Duodenal mucosa (tissue), 2 donors: ENCODE measurements around the gene UBAC2.
"Not testable (repeated sequence)": the region's sequence is repeated elsewhere in the genome, so short reads cannot be mapped to it uniquely, and the experiment has no call there.

Source experiments
- H3K27ac ChIP-seq: one replicate; pipeline ENCODE4 v1.7.0; 2013; ENCODE audit warnings: low read depth, low read length
- H3K27me3 ChIP-seq, 2 donors: one replicate each; pipeline ENCODE4 v1.7.0; 2013; ENCODE audit warnings: low read length in 2 of 2, control low read depth in 1 of 2; ENCODE audit not compliant: insufficient read depth in 2 of 2, control insufficient read depth in 1 of 2
- H3K36me3 ChIP-seq, 2 donors: one replicate each; pipeline ENCODE4 v1.7.0; 2013; ENCODE audit warnings: low read length in 2 of 2, control low read depth in 1 of 2; ENCODE audit not compliant: insufficient read depth in 2 of 2, control insufficient read depth in 1 of 2
- H3K4me1 ChIP-seq, 2 donors: one replicate each; pipeline ENCODE4 v1.7.0; 2013; ENCODE audit warnings: low read length in 2 of 2, control low read depth in 1 of 2; ENCODE audit not compliant: insufficient read depth in 2 of 2, control insufficient read depth in 1 of 2
- H3K4me3 ChIP-seq, 2 donors: one replicate each; pipeline ENCODE4 v1.7.0; 2013; ENCODE audit warnings: low read length in 2 of 2, low read depth in 1 of 2
- H3K9ac ChIP-seq, 2 donors: one replicate each; pipeline ENCODE4 v1.7.0; 2013; ENCODE audit warnings: low read length in 2 of 2, low read depth in 1 of 2
- H3K9me3 ChIP-seq, 2 donors: one replicate each; pipeline ENCODE4 v1.7.0; 2013; ENCODE audit warnings: low read length in 2 of 2, control low read depth in 1 of 2; ENCODE audit not compliant: control insufficient read depth in 1 of 2

Gene UBAC2

GRCh38 chr13:99385161-99385560 is 184.5 kb downstream of the UBAC2 start:
- no peaks in the 10 kb centered on the region for H3K9me3 ChIP-seq

GRCh38 chr13:99385940-99386339 is 185.3 kb downstream of the UBAC2 start:
- H3K36me3 ChIP-seq, result peaks cover 5 to 31% of the 10 kb centered on the region in 2 donors
- H3K27me3 ChIP-seq, result no peaks in the 10 kb centered on the region
- no peak overlapping the region for H3K9ac ChIP-seq
- H3K9me3 ChIP-seq, result no peaks in the 10 kb centered on the region
- H3K4me3 ChIP-seq, result no peak overlapping the region
- no peak overlapping the region for H3K27ac ChIP-seq
- peaks cover 8% of the 10 kb centered on the region in 2 donors for H3K4me1 ChIP-seq

More at GRCh38 chr13:99385161-99385560, 184.5 kb downstream of the UBAC2 start:
- peaks cover 5 to 38% of the 10 kb centered on the region in 2 donors for H3K36me3 ChIP-seq
- no peak overlapping the region for H3K9ac ChIP-seq
- no peak overlapping the region for H3K4me3 ChIP-seq
- no peak overlapping the region for H3K27ac ChIP-seq
- H3K4me1 ChIP-seq, result peaks cover 8 to 13% of the 10 kb centered on the region in 2 donors
- no peaks in the 10 kb centered on the region for H3K27me3 ChIP-seq

- Histone ChIP-seq H3K4me1 (peaks cover 5 to 8% of the 10 kb centered on the region in 2 donors), H3K36me3 (peaks cover 5 to 27% of the 10 kb centered on the region in 2 donors), H3K9me3 (no peaks in the 10 kb centered on the region), H3K27ac (no peak overlapping the region), H3K9ac (no peak overlapping the region), H3K27me3 (no peaks in the 10 kb centered on the region), H3K4me3 (no peak overlapping the region)
These were observed 185.8 kb downstream of the UBAC2 start for GRCh38 chr13:99386495-99386894.

GRCh38 chr13:99386911-99387788 is 186.5 kb downstream of the UBAC2 start:
- Histone ChIP-seq H3K36me3 (peaks cover 5 to 27% of the 10 kb centered on the region in 2 donors), H3K4me1 (peaks cover 5 to 8% of the 10 kb centered on the region in 2 donors), H3K27ac (no peak overlapping the region), H3K27me3 (no peaks in the 10 kb centered on the region), H3K9ac (no peak overlapping the region), H3K9me3 (no peaks in the 10 kb centered on the region), H3K4me3 (no peak overlapping the region)

GRCh38 chr13:99388334-99388923 is 187.8 kb downstream of the UBAC2 start:
- Histone ChIP-seq H3K4me3 (no peak overlapping the region), H3K27ac (no peak overlapping the region), H3K9ac (no peak overlapping the region), H3K27me3 (no peaks in the 10 kb centered on the region), H3K4me1 (no peaks in the 10 kb centered on the region), H3K36me3 (peaks cover 5 to 27% of the 10 kb centered on the region in 2 donors), H3K9me3 (no peaks in the 10 kb centered on the region)

- not testable (repeated sequence) for H3K4me1 ChIP-seq, H3K9me3 ChIP-seq, H3K4me3 ChIP-seq, H3K27me3 ChIP-seq, H3K27ac ChIP-seq, H3K9ac ChIP-seq
- peaks cover 5 to 27% of the 10 kb centered on the region in 2 donors for H3K36me3 ChIP-seq
These were observed 188.4 kb downstream of the UBAC2 start for GRCh38 chr13:99389094-99389493.

- Histone ChIP-seq H3K27ac (no peak overlapping the region), H3K27me3 (no peaks in the 10 kb centered on the region), H3K4me1 (no peaks in the 10 kb centered on the region), H3K9ac (no peak overlapping the region), H3K4me3 (no peak overlapping the region), H3K36me3 (peaks cover 5 to 24% of the 10 kb centered on the region in 2 donors), H3K9me3 (no peaks in the 10 kb centered on the region)
These were observed 189.1 kb downstream of the UBAC2 start for GRCh38 chr13:99389520-99390304.

GRCh38 chr13:99390601-99391000 is 189.9 kb downstream of the UBAC2 start:
- H3K27ac ChIP-seq, result no peak overlapping the region
- H3K27me3 ChIP-seq, result no peaks in the 10 kb centered on the region
- H3K36me3 ChIP-seq, result peaks cover 5 to 17% of the 10 kb centered on the region in 2 donors
- no peak overlapping the region for H3K4me3 ChIP-seq
- H3K9ac ChIP-seq, result no peak overlapping the region
- H3K4me1 ChIP-seq, result no peaks in the 10 kb centered on the region
- no peaks in the 10 kb centered on the region for H3K9me3 ChIP-seq

- Histone ChIP-seq H3K27ac (no peak overlapping the region), H3K4me1 (no peaks in the 10 kb centered on the region), H3K27me3 (no peaks in the 10 kb centered on the region), H3K36me3 (peaks cover 4 to 5% of the 10 kb centered on the region in 2 donors), H3K9ac (no peak overlapping the region), H3K4me3 (no peak overlapping the region), H3K9me3 (no peaks in the 10 kb centered on the region)
These were observed 191.3 kb downstream of the UBAC2 start for GRCh38 chr13:99391781-99392469.
